GM18508 (cell line): ENCODE data around the gene RFX2.
"Not testable (repeated sequence)": the region's sequence is repeated elsewhere in the genome, so short reads cannot be mapped to it uniquely, and the experiment has no call there.

Experiments
- ATAC-seq: cut with Tn5 transposase; IDR thresholded peaks from one replicate; pipeline ENCODE4 v1.9.1; 2021; ENCODE audit warnings: moderate number of reproducible peaks; ENCODE audit not compliant: insufficient read depth, unreplicated experiment

The RFX2 gene

GRCh38 chr19:5996102-5996501 lies 114.2 kb downstream of the RFX2 start:
- ATAC-seq: no peak

DNA sequence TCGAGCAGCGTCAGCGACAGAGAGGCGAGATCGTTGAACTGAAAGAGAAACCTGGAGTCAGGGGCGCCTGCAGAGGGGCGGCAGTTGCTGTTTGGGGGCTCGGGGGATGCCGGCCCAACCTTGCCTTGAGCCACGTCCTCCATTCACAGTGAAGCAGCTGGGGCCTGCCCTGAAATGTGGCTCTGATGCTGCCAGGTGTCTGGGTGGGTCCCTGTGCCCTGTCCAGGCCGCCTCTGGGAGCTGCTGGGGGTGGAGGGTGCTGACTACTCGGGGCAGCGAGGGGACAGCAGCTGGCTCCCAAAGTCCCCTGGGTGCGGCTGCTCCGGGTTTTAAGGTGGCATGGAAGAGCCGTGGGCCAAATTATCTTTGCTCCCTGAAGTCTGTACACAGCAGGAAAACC lies 114.7 kb downstream of the RFX2 start:
- ATAC-seq: no peak

DNA sequence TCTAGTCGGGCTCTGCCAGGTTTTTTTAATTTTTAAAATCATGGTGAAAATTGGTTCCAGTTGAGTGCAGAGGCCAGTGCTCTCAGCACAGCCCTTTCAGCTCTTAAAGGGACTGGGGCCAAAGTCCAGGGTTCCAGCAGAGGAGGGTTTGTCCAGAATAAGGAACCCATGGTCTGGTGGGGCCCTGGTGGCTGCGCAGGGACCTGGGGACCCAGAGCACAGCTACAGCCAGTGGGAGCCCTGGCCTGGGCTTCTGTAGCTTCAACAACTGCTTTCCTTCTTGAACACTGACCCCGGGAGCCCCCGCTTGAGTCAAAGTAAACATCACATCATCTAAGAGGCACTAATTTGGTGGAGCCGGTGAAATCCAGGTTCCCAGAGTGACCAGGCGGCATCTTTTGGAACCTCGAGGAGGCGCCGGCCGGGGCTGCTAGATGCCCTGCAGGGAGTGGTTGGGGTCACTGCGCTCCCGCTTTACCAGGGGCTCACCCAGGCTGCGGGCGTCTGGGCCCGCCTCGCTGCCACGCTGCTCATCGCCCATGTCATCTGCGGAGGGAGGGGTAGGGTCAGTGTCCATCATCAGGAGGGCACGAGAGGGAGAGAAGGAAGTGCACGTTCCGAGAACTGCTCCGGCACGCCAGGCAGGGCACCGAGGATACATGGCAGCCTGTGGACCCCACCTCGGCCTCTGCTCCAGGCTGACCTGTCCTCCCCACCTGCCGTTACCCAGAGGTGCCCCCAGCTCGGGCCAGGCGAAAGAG lies 115.7 kb downstream of the RFX2 start:
- ATAC-seq: no peak

DNA sequence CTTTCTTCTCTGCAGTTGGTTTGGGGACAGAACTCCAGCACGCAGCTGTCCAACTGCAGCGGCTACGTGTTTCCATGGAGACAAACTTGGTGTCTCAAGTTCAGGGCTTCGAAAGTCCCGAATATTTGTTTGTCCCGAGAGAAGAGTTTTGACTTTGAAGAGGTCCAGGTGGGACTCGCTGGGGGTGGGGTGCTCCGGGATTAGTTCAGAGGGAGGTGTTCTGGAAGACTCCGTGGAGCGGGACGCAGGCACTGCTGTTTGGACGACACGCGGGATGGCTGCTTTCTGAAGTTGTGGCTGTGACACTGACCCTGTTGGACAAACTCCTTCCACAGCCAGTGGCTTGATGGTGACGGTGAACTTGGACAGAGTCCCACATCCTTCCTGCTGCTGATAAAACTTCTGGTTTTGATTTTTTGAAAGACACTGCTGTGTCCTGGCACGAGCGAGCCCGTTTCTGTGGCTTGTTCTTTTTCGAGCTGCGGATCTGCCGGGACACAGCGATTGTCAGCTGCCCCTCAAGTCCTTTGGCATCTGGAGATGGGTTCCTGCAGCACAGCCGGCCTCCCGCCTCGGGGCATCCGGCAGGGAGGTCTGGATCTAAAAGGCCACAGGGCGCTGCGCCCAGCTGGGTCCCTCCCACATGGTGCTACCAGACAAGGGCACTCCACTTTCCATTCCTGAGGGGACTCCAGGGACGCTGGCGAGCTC lies 116.5 kb downstream of the RFX2 start:
- no peak for ATAC-seq

GRCh38 chr19:5993201-5993600 lies 117.1 kb downstream of the RFX2 start:
- ATAC-seq: no peak

DNA sequence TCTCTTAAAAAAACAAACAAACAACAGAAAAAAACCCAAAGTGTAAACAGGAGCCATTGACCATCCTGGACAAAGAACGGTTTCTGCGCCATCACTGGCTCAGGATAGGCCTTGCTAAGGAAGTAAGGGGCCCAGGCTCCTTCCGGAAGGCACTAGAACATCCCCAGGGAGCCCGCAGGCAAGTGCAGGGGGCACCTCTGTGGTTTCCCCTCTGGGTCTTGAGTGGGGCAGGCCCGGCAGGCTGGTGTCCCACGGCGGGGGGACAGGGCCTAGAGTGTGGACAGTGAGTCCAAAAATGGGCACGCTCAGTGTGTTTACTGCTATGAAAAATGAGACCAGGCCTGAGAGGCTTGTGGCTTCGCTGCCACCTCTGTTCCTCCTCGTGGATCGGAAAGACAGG lies 117.5 kb downstream of the RFX2 start:
- ATAC-seq: no peak

DNA sequence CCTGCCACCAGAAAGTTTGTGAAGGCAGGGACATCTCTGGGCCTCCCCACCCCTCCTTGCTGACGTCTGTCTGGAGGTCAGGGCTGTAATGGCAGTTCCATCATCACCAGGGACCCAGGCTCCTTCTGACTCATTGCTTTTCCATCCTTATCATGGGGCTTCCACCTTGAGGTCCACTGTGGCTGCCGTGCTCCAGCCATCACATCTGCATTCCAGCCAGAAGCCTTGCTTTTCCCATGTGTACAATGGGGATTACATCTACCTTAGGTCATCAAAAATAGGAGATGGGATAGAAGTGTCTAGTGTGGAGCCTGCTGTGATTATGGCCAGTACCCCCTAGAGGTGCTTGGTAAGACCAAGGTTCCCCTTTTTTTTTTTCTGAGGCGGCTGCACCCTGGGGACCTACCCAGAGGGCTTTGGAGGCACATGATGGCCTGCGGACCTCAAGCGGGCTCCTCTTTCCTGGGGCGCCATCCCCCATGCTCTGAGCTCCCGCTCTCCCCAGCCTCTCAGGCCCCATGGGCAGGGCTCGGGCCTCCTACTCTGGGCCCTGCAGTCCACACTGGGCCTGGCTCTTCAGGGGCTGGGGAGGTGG lies 119.0 kb downstream of the RFX2 start:
- no peak for ATAC-seq

- ATAC-seq: no peak
Measured at GRCh38 chr19:5990289-5990797, 120.0 kb downstream of the RFX2 start.

DNA sequence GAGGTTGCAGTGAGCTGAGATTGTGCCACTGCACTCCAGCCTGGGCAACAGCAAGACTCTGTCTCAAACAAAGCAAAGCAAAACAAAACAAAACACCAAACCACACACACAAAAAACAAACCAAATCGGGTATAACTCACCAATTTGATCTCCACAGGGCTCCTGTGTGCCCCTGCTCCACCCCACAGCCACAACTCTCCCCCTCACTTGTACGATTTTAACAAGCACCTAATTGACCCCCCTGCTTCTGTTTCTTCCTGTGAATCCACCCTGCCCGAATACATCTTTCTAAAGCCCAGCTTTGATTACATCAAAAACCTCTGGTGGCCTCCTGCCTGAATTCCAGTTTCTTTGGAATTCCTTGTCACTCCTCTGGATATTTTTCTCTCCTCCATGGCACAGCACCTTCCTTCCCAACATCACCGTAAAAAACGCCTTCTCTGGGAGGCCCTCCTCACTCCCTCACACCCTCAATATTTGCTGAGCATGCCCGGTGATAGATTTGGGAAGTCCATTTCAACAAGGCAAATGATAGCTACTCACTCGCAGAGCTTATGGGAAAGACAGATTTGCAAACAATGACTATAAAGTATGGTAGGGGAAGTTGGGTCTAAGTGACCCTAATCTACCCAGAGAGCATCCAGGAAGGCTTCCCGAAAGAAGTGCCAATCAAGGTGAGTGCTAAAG lies 120.8 kb downstream of the RFX2 start:
- no peak for ATAC-seq

DNA sequence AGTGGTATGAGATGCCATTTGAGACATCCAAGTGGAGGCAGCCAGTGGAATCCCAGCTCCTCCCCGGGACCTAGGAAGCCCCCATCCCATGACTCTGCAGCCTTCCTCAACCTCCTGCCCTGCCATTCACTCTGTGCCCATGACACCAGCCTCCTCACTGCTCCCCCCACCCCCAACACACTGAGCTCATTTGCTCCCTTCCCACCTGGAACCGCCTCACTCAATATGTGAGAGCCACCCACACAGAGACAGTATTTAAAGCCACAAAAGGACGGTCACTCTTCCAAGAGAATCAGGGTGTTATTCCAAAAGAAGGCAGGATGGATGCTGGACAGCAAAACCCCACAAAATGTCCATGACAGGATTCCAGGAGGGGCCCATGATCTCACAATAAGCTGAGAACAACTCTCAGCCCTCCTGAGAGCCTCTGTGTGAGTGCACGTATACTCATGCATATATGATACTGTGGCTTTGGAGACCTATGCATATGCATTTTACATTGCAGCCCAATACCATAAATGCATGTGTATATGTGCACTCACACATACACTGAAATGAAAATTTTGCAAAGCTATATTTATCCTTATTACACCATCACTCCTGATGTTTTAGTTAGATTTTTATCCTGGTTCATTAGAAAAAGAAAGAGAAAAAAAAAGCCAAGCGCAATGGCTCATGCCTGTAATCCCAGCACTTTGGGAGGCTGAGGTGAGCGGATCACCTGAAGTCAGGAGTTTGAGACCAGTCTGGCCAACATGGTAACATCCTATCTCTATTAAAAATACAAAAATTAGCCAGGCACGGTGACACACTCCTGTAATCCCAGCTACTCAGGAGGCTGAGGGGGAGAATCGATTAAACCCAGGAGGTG lies 121.5 kb downstream of the RFX2 start:
- no peak for ATAC-seq

- no peak for ATAC-seq
Measured at GRCh38 chr19:5987077-5987818, 123.1 kb downstream of the RFX2 start.

GRCh38 chr19:5985837-5986236 lies 124.5 kb downstream of the RFX2 start:
- not testable (repeated sequence) for ATAC-seq

GRCh38 chr19:5985098-5985783 lies 125.1 kb downstream of the RFX2 start:
- no peak for ATAC-seq

DNA sequence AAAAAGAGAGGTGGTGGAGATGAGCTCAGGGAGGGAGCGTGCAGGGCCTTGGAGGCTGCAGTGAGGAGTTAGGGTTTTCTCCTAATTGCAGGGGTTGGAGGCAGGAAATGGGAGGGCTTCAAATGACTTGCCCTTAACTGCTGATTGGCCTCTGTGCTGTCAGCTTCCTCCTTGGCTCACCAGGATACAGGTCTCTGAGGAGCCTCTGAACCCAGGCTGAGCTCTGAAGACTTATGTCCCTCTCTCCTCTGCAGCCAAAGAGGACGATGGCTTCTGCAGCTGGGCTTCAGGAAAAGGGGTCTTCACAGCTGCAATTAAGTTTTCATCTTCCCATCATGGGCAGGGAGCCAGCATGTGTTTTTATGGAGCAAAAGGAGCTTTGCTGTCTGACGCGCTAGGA lies 125.7 kb downstream of the RFX2 start:
- ATAC-seq: no peak

GRCh38 chr19:5983367-5983955 lies 126.8 kb downstream of the RFX2 start:
- no peak for ATAC-seq

- no peak for ATAC-seq
Measured at GRCh38 chr19:5978606-5979552, 131.4 kb downstream of the RFX2 start.
